GM19463 (cell line): ENCODE measurements around the gene PTPN4.
A peak's percentile ranks its signal among the peaks of the same experiment; 100 is the strongest.

Source experiments
- ATAC-seq: cut with Tn5 transposase; IDR thresholded peaks from one replicate; pipeline ENCODE4 v1.9.1; 2021; ENCODE audit warnings: mild to moderate bottlenecking, moderate library complexity; ENCODE audit not compliant: unreplicated experiment

PTPN4 gene, protein sequence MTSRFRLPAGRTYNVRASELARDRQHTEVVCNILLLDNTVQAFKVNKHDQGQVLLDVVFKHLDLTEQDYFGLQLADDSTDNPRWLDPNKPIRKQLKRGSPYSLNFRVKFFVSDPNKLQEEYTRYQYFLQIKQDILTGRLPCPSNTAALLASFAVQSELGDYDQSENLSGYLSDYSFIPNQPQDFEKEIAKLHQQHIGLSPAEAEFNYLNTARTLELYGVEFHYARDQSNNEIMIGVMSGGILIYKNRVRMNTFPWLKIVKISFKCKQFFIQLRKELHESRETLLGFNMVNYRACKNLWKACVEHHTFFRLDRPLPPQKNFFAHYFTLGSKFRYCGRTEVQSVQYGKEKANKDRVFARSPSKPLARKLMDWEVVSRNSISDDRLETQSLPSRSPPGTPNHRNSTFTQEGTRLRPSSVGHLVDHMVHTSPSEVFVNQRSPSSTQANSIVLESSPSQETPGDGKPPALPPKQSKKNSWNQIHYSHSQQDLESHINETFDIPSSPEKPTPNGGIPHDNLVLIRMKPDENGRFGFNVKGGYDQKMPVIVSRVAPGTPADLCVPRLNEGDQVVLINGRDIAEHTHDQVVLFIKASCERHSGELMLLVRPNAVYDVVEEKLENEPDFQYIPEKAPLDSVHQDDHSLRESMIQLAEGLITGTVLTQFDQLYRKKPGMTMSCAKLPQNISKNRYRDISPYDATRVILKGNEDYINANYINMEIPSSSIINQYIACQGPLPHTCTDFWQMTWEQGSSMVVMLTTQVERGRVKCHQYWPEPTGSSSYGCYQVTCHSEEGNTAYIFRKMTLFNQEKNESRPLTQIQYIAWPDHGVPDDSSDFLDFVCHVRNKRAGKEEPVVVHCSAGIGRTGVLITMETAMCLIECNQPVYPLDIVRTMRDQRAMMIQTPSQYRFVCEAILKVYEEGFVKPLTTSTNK

DNA sequence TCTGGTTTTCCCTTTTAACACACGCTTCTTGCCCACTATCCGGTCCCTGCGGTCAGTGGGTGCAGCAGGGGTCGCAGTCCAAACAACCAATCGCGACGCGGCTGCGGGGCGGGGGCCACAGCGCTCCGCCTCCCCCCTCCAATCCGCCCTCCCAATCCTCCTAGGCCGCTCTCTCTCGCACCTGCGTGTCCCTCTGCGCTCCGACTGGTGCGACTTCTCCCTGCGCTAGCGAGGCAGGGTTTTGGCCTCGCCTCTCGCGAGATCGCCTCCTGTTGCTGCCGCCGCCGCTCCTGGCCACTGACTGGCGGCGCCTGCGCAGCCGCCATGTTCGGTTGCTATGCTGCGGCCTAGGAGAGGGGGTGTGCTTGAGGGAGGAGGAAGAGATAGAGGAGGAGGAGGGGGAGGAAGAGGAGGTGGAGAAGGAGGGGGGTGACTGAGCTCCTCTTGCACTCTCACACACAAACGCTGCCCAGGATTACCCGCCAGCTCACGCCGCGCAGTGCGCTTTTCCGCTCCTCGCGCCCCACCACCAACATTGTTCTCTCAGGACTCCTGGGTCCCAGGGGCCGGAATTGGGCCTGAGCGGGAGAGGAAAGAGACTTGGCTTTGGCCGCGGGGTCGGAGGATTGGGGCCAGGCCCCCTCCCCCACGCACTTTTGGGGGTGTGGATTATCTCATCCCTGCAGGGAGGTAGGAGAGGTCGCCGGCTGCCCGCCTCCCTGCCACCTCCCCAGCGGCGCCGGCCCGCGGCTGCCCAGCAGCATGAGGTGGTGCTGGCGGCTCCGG is at the start of gene PTPN4:
Gene PTPN4, plus strand, starts transcription at position 472 of the 786 bp plus-strand sequence. CDS start 49,932 bp downstream, outside the sequence.
- ATAC-seq = peak; percentile 92

DNA sequence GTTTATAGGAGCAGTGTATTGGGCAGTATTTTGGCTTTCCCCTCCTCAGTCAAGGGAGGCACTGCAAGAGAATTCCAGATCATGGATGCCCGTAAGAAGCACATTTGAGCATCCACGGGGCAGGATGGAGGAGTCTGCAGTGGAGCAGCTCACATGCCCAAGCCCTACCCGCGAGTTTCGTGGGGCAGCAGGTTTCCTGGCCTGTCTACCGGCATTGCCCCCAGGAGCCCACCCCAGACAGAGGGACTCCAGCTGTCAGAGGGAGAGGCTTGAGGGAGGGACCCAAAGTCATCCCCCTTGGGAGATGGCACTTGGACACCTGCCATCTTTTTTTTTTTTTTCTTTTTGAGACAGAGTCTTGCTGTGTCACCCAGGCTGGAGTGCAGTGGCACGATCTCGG is 49.4 kb upstream of the PTPN4 start:
- ATAC-seq = no peak

GRCh38 chr2:119711352-119711751 is 48.4 kb upstream of the PTPN4 start:
- ATAC-seq = no peak

- ATAC-seq = no peak
These were observed 47.2 kb upstream of the PTPN4 start for GRCh38 chr2:119712571-119712970.

DNA sequence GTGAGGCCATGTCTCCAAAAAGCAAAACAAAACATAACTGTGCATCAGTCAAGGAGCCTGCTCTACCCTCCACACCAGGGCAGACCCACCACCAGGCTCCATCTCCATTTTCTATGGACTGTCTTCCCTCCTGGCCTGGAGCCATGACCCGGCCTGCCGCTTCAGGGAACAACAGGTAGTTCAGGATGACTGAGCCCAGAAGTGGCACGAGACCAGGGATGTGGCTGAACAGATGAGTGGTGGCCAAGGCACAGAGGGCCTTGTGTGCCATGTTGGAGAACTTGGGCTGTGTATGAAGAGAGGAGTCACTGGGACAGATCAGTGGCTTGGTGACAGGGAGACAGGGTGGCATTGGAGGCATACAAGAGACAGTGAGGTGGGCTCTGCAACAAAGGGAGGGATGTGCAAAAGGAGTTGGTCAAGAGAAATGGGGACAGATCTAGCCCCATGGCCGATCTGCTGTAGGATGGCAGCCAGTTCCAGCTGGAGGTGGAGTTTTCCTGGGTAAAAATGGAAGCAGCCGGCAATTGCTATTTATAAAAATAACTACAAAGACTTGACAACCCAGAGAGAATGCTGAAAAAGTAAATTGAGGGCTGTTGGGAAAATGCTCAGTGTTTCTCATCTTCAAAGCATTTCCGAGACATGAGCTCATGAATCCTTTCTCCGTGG is 45.8 kb upstream of the PTPN4 start:
- ATAC-seq = no peak

DNA sequence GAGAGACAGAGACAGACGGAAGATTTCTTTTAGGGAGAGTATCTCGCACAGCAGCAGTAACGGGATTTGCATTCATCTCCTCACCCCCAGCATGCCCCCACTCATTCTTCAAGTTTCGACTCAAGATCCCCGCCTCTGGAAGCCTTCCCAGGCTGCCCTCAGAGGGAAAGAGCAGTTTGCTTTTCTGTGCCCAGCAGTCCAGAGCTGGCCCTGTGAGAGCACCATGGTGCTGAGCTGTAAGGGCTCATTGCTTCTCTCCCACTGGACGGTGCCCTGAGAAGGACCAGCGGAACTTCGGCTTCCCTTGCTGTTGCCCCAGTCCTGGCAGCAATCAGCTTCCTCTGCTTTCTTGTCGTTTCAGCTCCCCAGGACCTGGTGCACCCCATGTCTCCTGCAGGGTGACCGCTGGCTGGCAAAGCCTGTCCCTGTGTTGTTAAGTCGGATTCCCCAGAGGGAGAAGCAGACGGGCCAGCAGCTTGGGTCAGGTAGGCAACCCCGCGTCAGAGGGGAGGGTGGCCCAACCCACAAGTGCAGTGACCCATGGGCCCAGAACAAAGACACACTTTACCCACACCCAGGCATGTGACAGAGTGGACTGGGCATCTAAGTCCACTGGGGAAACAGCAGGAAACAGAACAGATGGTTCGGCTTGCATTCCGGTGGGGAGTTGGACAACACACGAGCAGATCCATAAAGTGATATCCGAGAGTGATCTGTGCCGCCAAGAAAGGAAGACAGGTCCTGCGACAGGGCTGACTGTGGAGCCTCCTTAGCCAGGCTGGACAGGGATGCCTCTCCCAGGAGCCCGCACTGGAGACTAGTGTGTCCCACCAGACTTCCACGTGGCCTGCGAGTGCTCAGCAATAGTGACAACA is 44.1 kb upstream of the PTPN4 start:
- ATAC-seq = no peak

GRCh38 chr2:119716284-119716672 is 43.4 kb upstream of the PTPN4 start:
- ATAC-seq = no peak

- ATAC-seq = no peak
These were observed 41.0 kb upstream of the PTPN4 start for GRCh38 chr2:119718501-119719260.

DNA sequence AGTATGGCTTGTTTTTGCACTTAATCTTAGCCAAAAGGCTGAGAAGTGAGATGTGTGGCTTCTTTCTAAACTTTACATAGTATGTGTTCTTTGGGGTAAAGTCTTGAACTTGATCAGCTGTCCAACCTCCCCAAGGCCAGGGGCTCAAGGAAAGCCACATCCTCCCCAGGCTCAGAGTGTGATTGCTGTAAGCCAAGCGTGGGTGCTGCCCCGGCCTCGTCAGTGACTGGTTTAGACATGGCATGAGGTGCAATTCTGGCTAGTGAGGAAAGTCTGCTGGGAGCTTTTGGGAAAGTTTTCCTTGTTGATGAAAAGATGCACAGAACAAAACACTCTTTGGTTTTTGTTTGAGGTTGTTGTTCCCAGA is 40.5 kb upstream of the PTPN4 start:
- ATAC-seq = no peak

- no peak for ATAC-seq
These were observed 38.7 kb upstream of the PTPN4 start for GRCh38 chr2:119721043-119721442.

DNA sequence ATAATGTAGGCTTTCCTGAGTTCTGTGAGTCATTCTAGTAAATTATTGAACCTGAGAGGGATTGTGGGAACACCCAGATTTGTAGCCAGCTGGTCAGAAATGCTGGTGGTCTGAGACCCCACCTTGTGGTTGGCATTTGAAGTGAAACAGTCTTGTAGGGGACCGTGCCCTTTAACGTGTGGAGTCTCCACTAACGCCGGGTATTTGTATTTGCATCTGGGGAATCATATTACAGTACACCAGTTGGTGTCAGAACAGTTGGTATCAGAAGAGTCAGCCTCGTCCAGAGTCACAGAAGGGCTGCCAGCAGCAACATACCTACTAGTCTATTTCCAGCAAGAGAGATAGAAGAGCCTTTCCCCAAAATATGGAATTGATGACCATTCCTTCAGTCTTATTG is 38.3 kb upstream of the PTPN4 start:
- ATAC-seq = no peak

- no peak for ATAC-seq
These were observed 37.8 kb upstream of the PTPN4 start for GRCh38 chr2:119721904-119722303.

- ATAC-seq = no peak
These were observed 36.5 kb upstream of the PTPN4 start for GRCh38 chr2:119723186-119723585.

DNA sequence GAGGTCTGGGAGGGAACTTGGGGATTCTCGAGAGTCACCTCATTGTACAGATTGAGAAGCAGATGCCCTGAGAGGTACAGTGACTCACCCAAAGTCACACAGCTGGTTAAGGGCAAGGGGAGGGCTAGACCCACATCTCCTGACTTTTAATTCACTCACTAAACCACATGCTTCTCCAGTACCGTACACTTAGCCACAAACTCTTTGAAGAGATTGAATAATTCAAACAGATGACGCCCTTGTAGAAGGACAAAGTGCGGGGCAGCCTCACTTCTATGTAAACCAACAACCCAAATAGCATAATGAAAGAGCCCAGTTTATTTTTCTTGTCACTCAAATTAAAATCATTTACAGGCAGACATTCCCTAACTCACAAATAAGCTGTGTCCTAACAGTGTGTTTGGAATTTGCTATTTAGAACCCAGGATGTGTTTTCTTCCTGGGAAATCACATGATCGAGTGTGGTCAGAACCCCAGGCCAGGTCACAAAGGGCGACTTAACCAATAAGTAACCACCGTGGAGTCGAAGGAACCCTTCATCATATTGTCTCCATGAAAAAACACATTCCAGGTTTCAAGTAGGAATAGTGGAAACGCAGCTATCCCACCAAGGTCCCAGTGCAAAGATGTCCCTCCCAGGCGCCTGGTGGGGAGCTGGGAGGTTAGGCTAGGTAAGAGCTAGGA is 35.8 kb upstream of the PTPN4 start:
- ATAC-seq = no peak

DNA sequence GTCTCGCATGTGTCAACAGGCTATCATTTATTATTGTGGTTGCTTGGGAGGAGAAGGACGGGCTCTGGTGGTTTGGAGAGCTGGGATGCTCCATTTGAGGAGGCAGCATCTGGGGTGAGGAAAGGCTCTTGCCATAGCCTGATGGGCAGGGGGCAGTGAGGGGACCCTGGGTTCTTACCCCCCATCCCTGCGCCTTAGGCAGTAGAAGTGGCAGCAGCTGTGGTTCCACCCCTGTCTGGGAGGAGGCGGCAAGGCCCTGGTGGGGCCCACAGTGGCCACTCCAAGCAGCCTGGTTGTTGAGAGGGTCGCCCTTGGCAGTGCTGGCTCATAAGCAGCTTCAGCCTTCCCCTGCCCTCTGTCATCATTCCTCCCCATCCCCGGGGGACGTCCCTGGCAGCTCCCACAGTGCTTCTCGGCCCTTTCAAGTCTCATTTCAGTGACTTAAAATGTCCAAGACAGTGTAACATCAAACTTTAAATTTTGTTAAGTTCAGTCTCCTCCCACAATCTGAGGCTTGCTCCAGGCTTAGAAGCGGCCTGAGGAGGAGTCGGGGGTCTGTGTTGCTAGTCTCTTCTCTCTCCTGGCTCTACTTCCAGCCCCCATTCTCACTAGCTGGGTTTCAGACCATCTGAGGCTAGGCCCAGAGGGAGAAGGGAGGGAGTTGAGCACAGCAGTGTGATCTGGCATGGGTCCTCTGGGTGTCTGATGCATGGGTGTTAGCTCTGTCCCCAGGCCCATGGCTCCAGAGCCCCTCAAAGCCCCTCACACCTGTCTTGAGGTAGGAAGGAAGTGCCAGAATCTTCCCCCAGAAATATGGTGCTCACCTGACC is 34.9 kb upstream of the PTPN4 start:
- no peak for ATAC-seq

DNA sequence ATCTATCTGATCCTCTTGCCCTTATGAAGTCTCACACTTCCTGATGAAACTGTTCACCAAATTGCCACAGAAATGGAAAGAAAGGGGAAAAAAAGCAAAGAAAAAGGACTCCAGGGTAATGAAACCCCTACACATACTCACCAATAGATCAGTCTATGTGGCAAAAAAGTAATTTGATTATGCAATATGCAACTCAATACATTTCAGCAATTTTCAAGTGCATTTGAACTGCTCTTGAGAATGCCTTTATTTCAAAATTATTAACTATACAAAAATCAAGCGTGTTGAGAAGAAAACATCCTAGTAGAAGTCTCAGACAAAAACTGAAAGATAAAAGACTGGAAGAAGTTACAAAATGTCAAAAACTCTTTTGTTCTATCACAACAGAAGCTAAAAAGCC is 32.2 kb upstream of the PTPN4 start:
- ATAC-seq = no peak

GRCh38 chr2:119728421-119728820 is 31.3 kb upstream of the PTPN4 start:
- ATAC-seq = no peak
